Caco-2 (cell line): ENCODE results near the gene GOLGA8A. TPM values are rescaled to one million over a fixed set of nuclear protein-coding genes. Genes with fewer than 3 reads are reported as not detected.

Experiments
- Bru-seq: library from RNA; stranded (reverse); fragments of 400-500 nt; gene quantifications from one replicate; lab custom pipeline; 2021; lab: Mats Ljungman, UMichigan
- BruChase-seq, 2 experiments: library from RNA; stranded (reverse); fragments of 400-500 nt; gene quantifications; one replicate each; lab custom pipeline; 2021; lab: Mats Ljungman, UMichigan
- BruUV-seq: library from RNA; stranded (reverse); fragments of 400-500 nt; replicated peaks from 2 replicates; lab custom pipeline; 2021; lab: Mats Ljungman, UMichigan
- CTCF ChIA-PET: fragments of 300-600 bp; sonication (Branson Sonifier 250); formaldehyde crosslinking; loops from one replicate; lab custom pipeline; 2022; ENCODE audit warnings: antibody characterized with exemption; lab: Charles Lee
- POLR2A ChIA-PET: fragments of 300-600 bp; sonication (Branson Sonifier 250); formaldehyde crosslinking; loops from one replicate; lab custom pipeline; 2022; ENCODE audit warnings: antibody characterized with exemption; lab: Charles Lee
- DNase-seq, 2 experiments: peaks; one replicate each; pipeline versions ENCODE4 v3.0.0 to v3.0.0-alpha.2; 2020 to 2022
- H3K27me3 ChIP-seq: replicated peaks from 2 replicates; pipeline ENCODE4 v1.6.0; 2011; ENCODE audit warnings: low read length; ENCODE audit not compliant: control insufficient read depth, insufficient read depth
- H3K36me3 ChIP-seq: 2 replicates; pipeline ENCODE4 v1.5.1; 2011; ENCODE audit warnings: low read length; ENCODE audit not compliant: control insufficient read depth, insufficient read depth
- H3K4me1 ChIP-seq: fragments of 250-450 bp; sonication (Bioruptor Pico); 2 replicates; pipeline ENCODE4 v1.5.1; 2020; ENCODE audit warnings: mild to moderate bottlenecking
- H3K4me3 ChIP-seq: 2 replicates; pipeline ENCODE4 v1.5.1; 2011; ENCODE audit warnings: low read depth, mild to moderate bottlenecking, control low read depth, low read length
- H3K9me3 ChIP-seq: fragments of 250-450 bp; sonication (Bioruptor Pico); 2 replicates; pipeline ENCODE4 v1.5.1; 2020; ENCODE audit warnings: mild to moderate bottlenecking, moderate library complexity
- H3K27ac Mint-ChIP-seq: one replicate; pipeline ENCODE4 v1.8.0; 2022; ENCODE audit warnings: mixed read lengths; ENCODE audit not compliant: unreplicated experiment
- H3K27me3 Mint-ChIP-seq: one replicate; pipeline ENCODE4 v1.8.0; 2022; ENCODE audit warnings: mixed read lengths; ENCODE audit not compliant: insufficient read depth, unreplicated experiment
- H3K36me3 Mint-ChIP-seq: one replicate; pipeline ENCODE4 v1.8.0; 2022; ENCODE audit warnings: mild to moderate bottlenecking, mixed read lengths; ENCODE audit not compliant: insufficient read depth, unreplicated experiment
- H3K4me1 Mint-ChIP-seq: one replicate; pipeline ENCODE4 v1.8.0; 2022; ENCODE audit warnings: low read depth, mixed read lengths; ENCODE audit not compliant: unreplicated experiment
- H3K4me3 Mint-ChIP-seq: one replicate; pipeline ENCODE4 v1.8.0; 2022; ENCODE audit warnings: mild to moderate bottlenecking, moderate library complexity, mixed read lengths; ENCODE audit not compliant: unreplicated experiment
- H3K9me3 Mint-ChIP-seq: one replicate; pipeline ENCODE4 v1.8.0; 2022; ENCODE audit warnings: mixed read lengths; ENCODE audit not compliant: unreplicated experiment
- CTCF ChIP-seq, 2 experiments: fragments of 200-600 bp in 1 of 2; IDR thresholded peaks; 1 replicate in 1 of 2; 2 replicates in 1 of 2; pipeline versions ENCODE4 v1.5.1 to v1.8.0; 2011 to 2022; ENCODE audit warnings: antibody characterized with exemption in 1 of 2, control low read depth in 1 of 2, inconsistent platforms in 1 of 2, low read depth in 1 of 2, low read length in 1 of 2, mild to moderate bottlenecking in 1 of 2, moderate library complexity in 1 of 2; ENCODE audit not compliant: insufficient read depth in 1 of 2, severe bottlenecking in 1 of 2, unreplicated experiment in 1 of 2
- intact Hi-C: fragments of 100-400 bp; cut with micrococcal nuclease; formaldehyde crosslinking; loops from one replicate; pipeline ENCODE4 v1.10.0; 2022; ENCODE audit not compliant: unreplicated experiment
- long read RNA-seq: library from polyadenylated mRNA; stranded (forward); transcript quantifications from one replicate; pipeline ENCODE4 v2.0.0, GENCODE V29; 2022
- total RNA-seq: library from RNA; stranded (reverse); gene quantifications from 2 replicates; pipeline ENCODE4 v1.2.3, GENCODE V29; 2022

GOLGA8A gene
- total RNA-seq = 42.4 and 55.8 TPM in 2 replicates
- Bru-seq, nascent RNA = percentile 73 among the genes with signal in this experiment
- percentile 78 among the genes with signal in this experiment for BruChase-seq, experiment 1, labeled RNA remaining after a 2-hour chase
- BruChase-seq, experiment 2, labeled RNA remaining after a 6-hour chase = percentile 91 among the genes with signal in this experiment
- long read RNA-seq, partial matches to known transcripts = 9 of 34 reads
- long read RNA-seq, other reads (novel, unspliced or antisense) = 25 of 34 reads

- no peaks in the 10 kb centered on the region for H3K4me1 Mint-ChIP-seq
- DNase-seq = peak; percentile 83
- no peak for TF ChIP-seq CTCF (IDR thresholded peaks at IDR 0.05; ENCODE audit: insufficient read depth in 1 of 2, low read depth in 1 of 2, low read length in 1 of 2, severe bottlenecking in 1 of 2, unreplicated experiment in 1 of 2)
- no peaks in the 10 kb centered on the region for H3K4me1 ChIP-seq
- ChIA-PET POLR2A (interaction anchor here (1.0 kb wide), 1 partner anchor 72 kb away, joined by 3 read pairs; no protein-coding TSS in a partner anchor), CTCF (no interaction called here)
- H3K9me3 ChIP-seq = no peaks in the 10 kb centered on the region
- peaks cover 20% of the 10 kb centered on the region for H3K36me3 Mint-ChIP-seq
- intact Hi-C loops = no loop called here
- H3K4me3 Mint-ChIP-seq = peak within 1 kb of the TSS; percentile 85
- H3K27ac Mint-ChIP-seq = peak within 1 kb of the TSS; percentile 89
- H3K27me3 Mint-ChIP-seq = peaks cover 6% of the 10 kb centered on the region
- no peaks in the 10 kb centered on the region for H3K9me3 Mint-ChIP-seq
- H3K36me3 ChIP-seq = no peaks in the 10 kb centered on the region
- BruUV-seq = no TSS peak
- no peaks in the 10 kb centered on the region for H3K27me3 ChIP-seq
- H3K4me3 ChIP-seq = peak within 1 kb of the TSS; percentile 64
These were observed at the start of gene GOLGA8A for GRCh38 chr15:34437687-34438086. Gene GOLGA8A, minus strand, starts transcription at chr15:34437808. Its CDS starts 48,117 bp downstream, at chr15:34389691.

GRCh38 chr15:34483644-34484043 lies 46.0 kb upstream of the GOLGA8A start:
- ChIA-PET POLR2A (no interaction called here), CTCF (no interaction called here)
- Mint-ChIP-seq H3K9me3 (no peaks in the 10 kb centered on the region), H3K27ac (no peak overlapping the region), H3K4me1 (no peaks in the 10 kb centered on the region), H3K4me3 (no peak overlapping the region), H3K27me3 (peaks cover 21% of the 10 kb centered on the region), H3K36me3 (no peaks in the 10 kb centered on the region)
- no peaks in the 10 kb centered on the region for H3K36me3 ChIP-seq
- no peaks in the 10 kb centered on the region for H3K9me3 ChIP-seq
- H3K27me3 ChIP-seq = no peaks in the 10 kb centered on the region
- DNase-seq = no peak
- TF ChIP-seq CTCF (IDR thresholded peaks at IDR 0.05; ENCODE audit: insufficient read depth in 1 of 2, low read depth in 1 of 2, low read length in 1 of 2, severe bottlenecking in 1 of 2, unreplicated experiment in 1 of 2) = no peak
- intact Hi-C loops = no loop called here
- no TSS peak for BruUV-seq
- no peak overlapping the region for H3K4me3 ChIP-seq
- no peaks in the 10 kb centered on the region for H3K4me1 ChIP-seq

GRCh38 chr15:34481370-34481769 lies 43.8 kb upstream of the GOLGA8A start:
- ChIA-PET POLR2A (no interaction called here), CTCF (no interaction called here)
- Histone ChIP-seq H3K36me3 (no peaks in the 10 kb centered on the region), H3K9me3 (no peaks in the 10 kb centered on the region), H3K4me1 (no peaks in the 10 kb centered on the region), H3K27me3 (no peaks in the 10 kb centered on the region), H3K4me3 (no peak overlapping the region)
- H3K9me3 Mint-ChIP-seq = no peaks in the 10 kb centered on the region
- BruUV-seq = no TSS peak
- no peaks in the 10 kb centered on the region for H3K4me1 Mint-ChIP-seq
- TF ChIP-seq CTCF (IDR thresholded peaks at IDR 0.05; ENCODE audit: insufficient read depth in 1 of 2, low read depth in 1 of 2, low read length in 1 of 2, severe bottlenecking in 1 of 2, unreplicated experiment in 1 of 2) = no peak
- H3K27ac Mint-ChIP-seq = no peak overlapping the region
- peaks cover 23% of the 10 kb centered on the region for H3K27me3 Mint-ChIP-seq
- H3K4me3 Mint-ChIP-seq = no peak overlapping the region
- intact Hi-C loops = no loop called here
- no peak for DNase-seq
- no peaks in the 10 kb centered on the region for H3K36me3 Mint-ChIP-seq
